Epithelial cell of proximal tubule (primary cell): ENCODE data around the gene ORM1. TPM values are rescaled to one million over a fixed set of nuclear protein-coding genes. Genes with fewer than 3 reads are reported as not detected.

Source experiments
- DNase-seq: peaks from one replicate; pipeline ENCODE4 v3.0.0-alpha.2; 2011; ENCODE audit warnings: low read depth
- H3K4me3 ChIP-seq: 2 replicates; pipeline ENCODE4 v1.5.1; 2011; ENCODE audit warnings: low read depth, mild to moderate bottlenecking, low read length
- total RNA-seq: library from RNA; depleted of rRNA; stranded (reverse); fragments of >200 nt; gene quantifications from 2 replicates; pipeline ENCODE4 v1.2.3, GENCODE V29; 2015
- TF ChIP-seq, protein P1 (sequence below): conservative IDR thresholded peaks from 2 replicates; pipeline ENCODE4 v1.5.1; 2012; ENCODE audit warnings: low read depth, mild to moderate bottlenecking, low read length

Gene ORM1
- total RNA-seq, 1 donor from 2014 or later = not detected

DNA sequence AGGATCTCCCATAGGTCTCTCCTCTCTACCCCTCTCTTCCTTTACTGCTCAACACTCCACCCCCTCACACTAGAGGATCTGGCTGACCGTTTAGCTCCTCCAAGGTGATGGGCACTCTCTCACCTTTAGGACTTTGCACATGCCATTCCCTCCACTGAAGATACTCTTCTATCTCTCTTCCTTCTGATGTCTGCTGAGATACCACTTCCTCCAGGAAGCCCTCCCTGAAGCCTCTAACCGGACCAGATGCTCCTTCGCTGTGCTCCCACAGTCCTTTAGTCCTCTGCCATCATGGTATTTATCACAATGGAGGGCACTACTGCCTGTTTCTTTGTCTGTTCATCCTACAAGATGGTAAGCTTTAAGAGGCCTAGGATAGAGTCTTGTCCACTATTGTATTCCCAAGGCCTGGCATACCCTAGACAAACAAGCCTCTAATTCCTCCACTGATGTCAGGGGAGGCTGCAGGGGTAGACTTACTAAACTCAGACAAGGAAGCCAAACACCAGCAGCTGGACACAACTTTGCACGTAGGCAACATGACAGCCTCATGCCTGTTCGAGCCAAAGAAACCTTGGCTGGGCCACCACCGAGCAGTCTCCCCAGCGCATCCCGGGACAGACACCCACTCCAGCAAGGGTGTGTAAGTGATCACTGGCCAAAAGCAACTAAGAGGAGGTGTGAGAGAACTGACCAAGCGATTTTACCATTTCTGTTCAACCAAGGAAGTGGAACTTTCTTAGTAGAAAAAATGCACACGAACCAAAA lies 27.0 kb downstream of the ORM1 start:
- no peak overlapping the region for H3K4me3 ChIP-seq
- TF ChIP-seq, protein P1, sequence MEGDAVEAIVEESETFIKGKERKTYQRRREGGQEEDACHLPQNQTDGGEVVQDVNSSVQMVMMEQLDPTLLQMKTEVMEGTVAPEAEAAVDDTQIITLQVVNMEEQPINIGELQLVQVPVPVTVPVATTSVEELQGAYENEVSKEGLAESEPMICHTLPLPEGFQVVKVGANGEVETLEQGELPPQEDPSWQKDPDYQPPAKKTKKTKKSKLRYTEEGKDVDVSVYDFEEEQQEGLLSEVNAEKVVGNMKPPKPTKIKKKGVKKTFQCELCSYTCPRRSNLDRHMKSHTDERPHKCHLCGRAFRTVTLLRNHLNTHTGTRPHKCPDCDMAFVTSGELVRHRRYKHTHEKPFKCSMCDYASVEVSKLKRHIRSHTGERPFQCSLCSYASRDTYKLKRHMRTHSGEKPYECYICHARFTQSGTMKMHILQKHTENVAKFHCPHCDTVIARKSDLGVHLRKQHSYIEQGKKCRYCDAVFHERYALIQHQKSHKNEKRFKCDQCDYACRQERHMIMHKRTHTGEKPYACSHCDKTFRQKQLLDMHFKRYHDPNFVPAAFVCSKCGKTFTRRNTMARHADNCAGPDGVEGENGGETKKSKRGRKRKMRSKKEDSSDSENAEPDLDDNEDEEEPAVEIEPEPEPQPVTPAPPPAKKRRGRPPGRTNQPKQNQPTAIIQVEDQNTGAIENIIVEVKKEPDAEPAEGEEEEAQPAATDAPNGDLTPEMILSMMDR = no peak
- DNase-seq = no peak

DNA sequence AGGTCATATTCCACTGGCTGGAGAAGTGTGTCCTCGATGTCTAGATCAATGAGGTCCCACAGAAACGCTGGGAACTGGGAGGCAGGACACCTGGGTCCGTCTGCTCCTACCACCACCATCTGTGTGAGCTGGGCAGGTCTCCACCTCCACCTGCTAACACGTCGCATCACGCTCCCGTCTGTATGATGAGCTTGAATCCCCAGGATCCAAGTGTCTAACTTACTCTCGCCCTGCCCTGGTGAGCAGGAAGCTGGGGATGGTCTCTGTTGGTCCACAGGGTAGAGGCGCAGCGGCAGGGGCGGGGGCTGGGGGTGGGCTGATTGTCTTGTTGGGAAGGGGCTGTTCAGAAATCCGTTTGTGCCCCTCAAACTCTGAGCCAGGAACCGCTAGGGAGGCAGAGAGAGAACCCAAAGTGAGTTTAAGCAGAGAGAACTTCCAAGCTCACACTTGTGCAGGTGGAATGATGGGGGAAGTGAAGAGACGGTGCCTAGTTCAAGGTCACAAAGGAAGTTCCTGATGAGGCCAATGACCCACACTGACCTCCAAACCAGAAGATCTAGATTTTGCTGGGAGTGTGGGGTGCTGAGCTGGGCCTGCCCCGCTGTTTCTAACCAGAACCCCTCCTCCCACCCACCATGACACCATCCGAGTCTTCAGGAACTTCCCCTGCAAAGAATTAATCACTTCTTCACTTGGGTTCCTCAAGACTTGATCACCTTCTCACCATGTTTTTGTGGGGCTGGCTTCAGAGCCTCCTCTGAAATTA lies 27.9 kb downstream of the ORM1 start:
- TF ChIP-seq, protein P1 = no peak
- H3K4me3 ChIP-seq = no peak overlapping the region
- DNase-seq = no peak

DNA sequence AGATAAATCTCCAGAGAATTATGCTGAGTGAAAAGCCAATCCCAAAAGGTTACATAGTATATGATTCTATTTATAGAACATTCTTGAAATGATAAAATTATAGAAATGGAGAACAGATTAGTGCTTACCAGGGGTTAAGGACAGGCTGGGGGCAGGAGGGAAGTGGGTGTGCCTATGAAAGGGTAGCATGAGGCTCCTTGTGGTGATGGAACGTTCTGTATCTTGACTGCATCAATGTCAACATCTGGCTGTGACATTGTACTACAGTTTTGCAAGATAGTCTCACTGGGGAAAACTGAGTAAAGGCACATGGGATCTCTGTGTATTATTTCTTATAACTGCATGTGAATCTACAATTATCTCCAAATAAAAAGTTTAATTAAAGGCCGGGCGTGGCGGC lies 29.0 kb downstream of the ORM1 start:
- no peak overlapping the region for H3K4me3 ChIP-seq
- TF ChIP-seq, protein P1 = no peak
- DNase-seq = no peak

DNA sequence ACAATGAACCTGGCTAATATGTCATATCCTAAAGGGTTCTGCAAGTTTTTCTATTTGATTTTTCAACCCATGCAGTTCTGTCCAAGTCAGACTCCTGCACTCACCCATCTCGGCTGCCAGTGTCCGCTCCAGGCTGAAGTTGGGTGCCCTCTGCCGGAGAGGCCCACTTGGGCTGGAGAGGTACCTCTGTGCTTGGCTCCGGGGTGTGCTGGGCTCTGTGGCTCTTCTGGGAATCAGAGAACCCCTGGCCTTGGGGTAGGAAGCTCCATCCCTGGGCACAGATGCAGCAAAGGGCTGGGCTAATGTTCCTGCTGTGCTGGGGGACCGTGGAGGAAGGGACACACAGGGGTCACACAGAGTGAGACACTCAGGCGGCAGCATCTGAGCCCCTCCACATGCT lies 32.9 kb downstream of the ORM1 start:
- DNase-seq = no peak
- H3K4me3 ChIP-seq = no peak overlapping the region
- TF ChIP-seq, protein P1 = no peak

DNA sequence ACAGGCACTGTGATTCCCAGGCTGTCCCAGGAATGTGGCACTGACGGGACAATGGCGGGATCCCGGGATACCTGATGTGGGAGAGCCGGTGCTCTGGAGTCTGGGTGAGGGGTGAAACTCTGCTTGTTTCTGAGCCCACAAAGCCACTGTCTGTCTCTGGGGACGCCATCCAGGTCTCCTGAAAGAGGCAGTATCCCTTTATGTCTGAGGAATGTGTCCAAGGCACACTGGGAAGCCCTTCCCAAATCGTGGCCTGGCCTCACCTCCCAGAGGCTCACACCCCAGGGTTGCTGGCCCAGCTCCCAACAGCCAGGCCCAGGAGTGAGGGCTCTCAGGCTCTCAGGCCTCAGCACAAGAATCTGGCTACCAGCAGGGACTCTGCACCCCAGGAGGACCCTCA lies 33.9 kb downstream of the ORM1 start:
- H3K4me3 ChIP-seq = no peak overlapping the region
- DNase-seq = no peak
- TF ChIP-seq, protein P1 = no peak

DNA sequence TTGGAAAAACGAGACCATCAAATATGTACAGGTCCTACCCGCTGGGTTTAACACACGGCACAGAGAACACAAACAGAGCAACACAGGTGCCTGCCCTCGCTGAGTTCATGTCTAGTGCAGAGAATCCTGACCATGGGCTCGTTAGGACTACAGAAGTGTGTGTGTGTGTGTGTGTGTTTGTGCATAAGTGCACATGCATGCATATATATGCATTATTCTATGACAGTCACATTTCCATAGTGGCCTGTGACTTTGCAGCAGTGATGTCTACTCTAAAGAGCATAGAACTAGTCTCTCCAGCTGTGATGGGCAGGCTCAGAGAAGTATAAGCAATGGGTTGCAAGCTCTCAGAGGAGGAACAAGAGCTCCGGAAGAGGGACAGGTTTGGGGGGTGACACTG lies 34.5 kb downstream of the ORM1 start:
- H3K4me3 ChIP-seq = no peak overlapping the region
- no peak for DNase-seq
- TF ChIP-seq, protein P1 = no peak
